H4 (cell line): ENCODE results near the gene BIRC7. TPM values are rescaled to one million over a fixed set of nuclear protein-coding genes. Genes with fewer than 3 reads are reported as not detected.
"Not testable (repeated sequence)": the region's sequence is repeated elsewhere in the genome, so short reads cannot be mapped to it uniquely, and the experiment has no call there.

Experiments used
- DNase-seq: peaks from one replicate; pipeline ENCODE4 v3.0.0-alpha.2; 2015; ENCODE audit warnings: low spot score
- total RNA-seq: library from RNA; depleted of rRNA; stranded (reverse); fragments of >200 nt; shearing (Covaris generic); gene quantifications from 2 replicates; pipeline ENCODE4 v1.2.3, GENCODE V29; 2014

BIRC7 gene
- total RNA-seq, 1 experiment from 2014 or later, result 0.14 TPM

DNA sequence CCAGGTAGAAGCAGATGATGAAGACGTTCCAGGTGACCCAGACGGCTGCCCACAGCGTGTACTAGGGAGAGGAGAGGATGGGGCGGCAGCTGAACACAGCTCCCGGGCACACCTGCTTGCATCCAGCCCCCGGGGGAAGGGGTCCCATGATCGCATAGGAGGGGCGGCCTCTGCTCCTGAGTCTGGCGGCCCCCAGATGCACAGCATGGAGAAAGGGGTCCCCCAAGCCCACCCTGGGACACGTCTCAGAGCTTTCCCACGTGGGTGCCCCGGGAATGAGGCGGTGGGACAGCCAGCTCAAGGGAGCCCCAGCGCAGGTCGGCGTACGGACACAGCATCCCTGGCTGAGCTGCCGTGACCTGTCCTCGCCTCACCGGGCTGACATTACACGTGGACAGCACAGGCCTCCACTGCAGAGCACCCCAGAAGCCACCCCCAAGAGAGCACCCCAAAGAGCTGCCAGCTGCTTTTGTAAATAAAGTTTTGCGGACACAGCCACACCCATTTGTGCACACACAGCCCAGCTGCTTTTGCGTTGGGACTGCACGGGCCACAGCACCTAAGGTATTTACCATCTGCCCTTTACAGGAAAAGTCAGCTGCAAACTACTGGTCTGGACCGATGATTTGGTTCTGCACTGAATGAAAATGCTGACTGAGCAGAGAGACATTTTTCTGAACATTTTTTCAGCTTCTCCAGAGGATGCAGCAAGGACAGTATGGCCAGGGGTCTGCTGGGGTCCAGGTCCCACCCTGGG lies 13.3 kb downstream of the BIRC7 start:
- DNase-seq, result no peak

DNA sequence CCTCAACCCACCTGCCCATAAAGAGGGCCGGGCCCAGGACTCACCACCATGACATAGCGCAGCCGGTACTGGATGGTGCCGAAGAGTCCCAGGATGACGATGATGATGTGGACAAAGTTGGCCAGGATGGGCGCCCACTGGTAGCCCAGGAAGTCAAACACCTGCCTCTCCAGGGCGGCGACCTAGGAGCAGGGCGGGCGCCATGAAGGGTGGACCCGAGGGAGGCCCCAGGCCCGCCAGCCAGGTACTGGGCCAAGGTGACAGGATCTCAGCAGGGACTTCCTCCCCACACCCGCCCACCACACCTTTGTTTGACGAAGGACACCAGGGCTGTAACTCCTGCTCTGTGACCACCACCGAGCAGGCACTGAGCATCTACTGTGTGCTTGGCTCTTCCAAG lies 14.2 kb downstream of the BIRC7 start:
- DNase-seq, result no peak

DNA sequence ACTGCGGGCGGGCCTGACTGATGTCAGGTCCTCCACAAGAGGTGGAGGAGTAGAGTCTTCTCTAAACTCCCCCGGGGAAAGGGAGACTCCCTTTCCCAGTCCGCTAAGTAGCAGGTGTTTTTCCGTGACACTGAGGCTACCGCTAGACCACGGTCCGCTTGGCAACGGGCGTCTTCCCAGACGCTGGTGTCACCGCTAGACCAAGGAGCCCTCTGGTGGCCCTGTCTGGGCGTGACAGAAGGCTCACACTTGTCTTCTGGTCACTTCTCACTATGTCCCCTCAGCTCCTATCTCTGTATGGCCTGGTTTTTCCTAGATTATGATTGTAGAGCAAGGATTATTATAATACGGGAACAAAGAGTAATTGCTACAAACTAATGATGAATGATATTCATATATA lies 15.6 kb downstream of the BIRC7 start:
- DNase-seq, result not testable (repeated sequence)

DNA sequence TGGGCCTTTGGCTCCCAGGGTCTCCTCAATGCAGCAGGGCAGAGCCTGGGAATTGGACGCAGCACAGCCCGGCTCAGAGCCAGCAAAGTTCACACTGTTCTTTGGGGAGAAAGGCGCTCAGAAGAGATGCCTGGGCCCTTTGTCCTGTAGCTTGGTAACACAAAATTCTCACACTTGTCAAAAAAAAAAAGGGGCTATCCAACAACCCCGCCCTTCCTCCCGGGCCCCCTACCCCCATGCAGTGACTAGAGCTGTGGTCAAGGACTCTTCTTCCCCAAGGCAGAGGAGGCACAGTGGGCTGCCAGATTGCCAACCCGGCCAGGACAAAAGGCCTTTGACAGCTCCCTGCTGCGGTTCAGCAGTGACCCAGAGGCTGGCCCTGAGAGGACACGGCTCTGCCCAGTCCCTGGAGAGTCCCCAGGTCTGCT lies 16.6 kb downstream of the BIRC7 start:
- DNase-seq, result no peak

DNA sequence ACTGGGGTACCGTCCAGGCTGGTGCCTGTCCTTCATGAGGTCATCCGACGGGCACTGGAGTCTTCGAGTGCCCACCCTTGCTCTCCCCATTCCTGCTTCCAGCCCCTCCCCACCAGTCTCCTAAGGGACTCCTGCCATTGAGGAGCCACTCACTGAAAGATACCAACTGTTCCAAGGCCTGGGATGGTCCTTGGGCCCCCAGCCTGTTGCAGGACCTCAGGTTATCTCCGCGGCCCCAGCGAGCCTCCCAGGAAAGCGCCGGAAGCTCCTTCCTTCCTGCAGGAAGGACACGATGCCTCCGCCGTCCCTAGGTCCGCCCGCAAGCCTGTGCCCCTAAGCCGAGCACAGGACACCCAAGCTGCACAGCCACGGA lies 17.3 kb downstream of the BIRC7 start:
- no peak for DNase-seq

GRCh38 chr20:63253438-63254231 lies 17.9 kb downstream of the BIRC7 start:
- DNase-seq, result no peak

- DNase-seq, result no peak
Measured at GRCh38 chr20:63254232-63254605, 18.5 kb downstream of the BIRC7 start, which contains the start of gene NKAIN4. NKAIN4 (minus strand) TSS chr20:63254463; CDS start chr20:63254450, 13 bp downstream.

GRCh38 chr20:63254606-63255384 lies 19.1 kb downstream of the BIRC7 start:
- DNase-seq, result no peak

- DNase-seq, result no peak
Measured at GRCh38 chr20:63255931-63256704, 20.4 kb downstream of the BIRC7 start.

- no peak for DNase-seq
Measured at GRCh38 chr20:63256954-63257353, 21.2 kb downstream of the BIRC7 start.

- DNase-seq, result no peak
Measured at GRCh38 chr20:63257629-63258028, 21.9 kb downstream of the BIRC7 start.

- no peak for DNase-seq
Measured at GRCh38 chr20:63258781-63259180, 23.1 kb downstream of the BIRC7 start.

DNA sequence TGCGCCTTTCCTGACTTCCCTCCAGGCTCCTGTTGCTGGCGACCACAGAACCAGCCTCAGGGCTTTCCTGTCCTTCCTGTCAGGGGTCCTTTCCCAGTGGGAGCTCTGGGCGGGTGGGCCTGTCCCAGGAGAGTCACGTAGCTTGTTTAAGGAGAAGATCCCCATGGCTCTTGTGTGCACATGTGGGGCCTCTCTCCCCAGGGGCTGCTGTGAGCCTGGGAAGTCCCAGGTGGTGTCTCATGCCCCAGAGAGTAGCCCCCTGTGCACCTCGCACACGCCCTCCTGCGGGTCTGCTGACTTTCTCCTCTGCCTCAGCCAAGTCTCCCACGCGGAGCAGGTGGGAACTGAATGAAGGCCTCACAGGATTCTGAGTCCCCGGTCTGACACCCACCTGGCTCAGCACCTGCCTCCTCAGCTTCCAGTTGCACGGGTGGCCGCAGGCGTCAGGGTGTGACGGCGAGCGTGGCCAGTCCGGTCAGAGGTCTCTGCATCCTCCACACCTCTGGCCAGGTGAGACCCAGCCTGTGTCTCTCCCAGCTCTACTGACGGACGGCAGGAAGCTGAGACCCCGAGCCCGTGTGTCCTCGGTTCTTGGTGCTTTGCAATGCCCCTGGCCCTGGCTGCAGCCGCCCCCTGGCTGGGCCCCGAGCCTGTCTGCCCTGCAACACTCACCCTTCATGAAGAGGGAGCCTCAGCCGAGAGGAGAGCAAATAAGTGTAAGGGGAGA lies 24.2 kb downstream of the BIRC7 start:
- DNase-seq, result no peak

GRCh38 chr20:63260521-63260920 lies 24.8 kb downstream of the BIRC7 start:
- no peak for DNase-seq

- DNase-seq, result no peak
Measured at GRCh38 chr20:63261060-63261794, 25.5 kb downstream of the BIRC7 start.

- DNase-seq, result no peak
Measured at GRCh38 chr20:63261795-63262528, 26.3 kb downstream of the BIRC7 start.

DNA sequence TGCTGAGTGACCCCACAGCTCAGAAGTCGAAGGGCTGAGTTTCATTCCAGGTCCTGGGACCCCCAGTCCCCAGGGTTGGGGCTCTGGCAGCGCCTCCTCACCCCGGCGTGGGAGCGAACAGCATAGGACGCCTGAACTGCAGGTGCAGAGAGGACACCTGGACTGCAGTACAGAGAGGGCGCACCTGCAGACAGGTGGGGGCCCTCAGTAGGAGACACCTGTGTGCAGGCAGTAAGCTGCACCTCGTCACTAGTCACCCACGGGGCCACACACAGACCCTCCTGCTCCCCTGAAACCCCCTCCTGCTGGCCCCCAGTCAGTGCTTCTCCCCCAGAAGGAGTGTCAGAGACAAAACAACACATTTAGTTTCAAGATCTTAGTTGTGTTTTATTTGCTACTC lies 27.1 kb downstream of the BIRC7 start:
- no peak for DNase-seq

DNA sequence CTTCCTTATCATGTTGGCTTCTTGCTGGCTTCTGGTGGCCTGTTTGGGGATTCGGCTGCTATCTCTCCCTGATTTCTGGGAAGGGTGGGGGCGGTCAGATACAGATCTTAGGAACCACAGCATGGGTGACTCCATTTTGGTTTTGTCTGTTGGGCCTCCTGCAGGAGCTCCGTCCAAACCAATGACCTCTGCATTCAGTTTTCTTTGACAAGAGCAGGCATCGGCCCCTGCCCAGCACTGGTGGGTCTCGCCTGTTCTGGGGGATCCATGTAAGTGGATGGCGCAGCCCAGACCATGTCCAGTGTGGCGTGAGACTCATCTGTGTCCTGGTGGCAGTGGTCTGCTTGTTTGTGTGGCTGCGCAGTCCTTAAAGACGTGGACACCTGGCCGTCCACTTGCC lies 28.3 kb downstream of the BIRC7 start:
- no peak for DNase-seq

GRCh38 chr20:63264519-63264918 lies 28.8 kb downstream of the BIRC7 start:
- DNase-seq, result no peak
